HG02938 (cell line): ENCODE results near the gene ZNF689.
"Not testable (repeated sequence)": the region's sequence is repeated elsewhere in the genome, so short reads cannot be mapped to it uniquely, and the experiment has no call there.

ENCODE experiments used
- ATAC-seq: cut with Tn5 transposase; IDR thresholded peaks from one replicate; pipeline ENCODE4 v1.9.1; 2021; ENCODE audit warnings: mild to moderate bottlenecking, moderate library complexity; ENCODE audit not compliant: unreplicated experiment

The ZNF689 gene

DNA sequence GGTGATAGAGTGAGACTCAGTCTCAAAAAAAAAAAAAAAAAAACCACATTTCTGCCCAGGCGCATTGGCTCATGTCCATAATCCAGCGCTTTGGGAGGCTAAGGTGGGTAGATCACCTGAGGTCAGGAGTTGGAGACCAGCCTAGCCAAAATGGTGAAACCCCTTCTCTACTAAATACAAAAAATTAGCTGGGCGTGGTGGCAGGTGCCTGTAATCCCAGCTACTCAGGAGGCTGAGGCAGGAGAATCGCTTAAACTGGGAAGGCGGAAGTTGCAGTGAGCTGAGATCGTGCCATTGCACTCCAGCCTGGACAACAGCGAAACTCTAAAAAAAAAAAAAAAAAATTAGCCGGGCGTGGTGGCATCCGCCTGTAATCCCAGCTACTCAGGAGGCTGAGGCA, 26.9 kb upstream of the ZNF689 start:
- ATAC-seq = not testable (repeated sequence)

DNA sequence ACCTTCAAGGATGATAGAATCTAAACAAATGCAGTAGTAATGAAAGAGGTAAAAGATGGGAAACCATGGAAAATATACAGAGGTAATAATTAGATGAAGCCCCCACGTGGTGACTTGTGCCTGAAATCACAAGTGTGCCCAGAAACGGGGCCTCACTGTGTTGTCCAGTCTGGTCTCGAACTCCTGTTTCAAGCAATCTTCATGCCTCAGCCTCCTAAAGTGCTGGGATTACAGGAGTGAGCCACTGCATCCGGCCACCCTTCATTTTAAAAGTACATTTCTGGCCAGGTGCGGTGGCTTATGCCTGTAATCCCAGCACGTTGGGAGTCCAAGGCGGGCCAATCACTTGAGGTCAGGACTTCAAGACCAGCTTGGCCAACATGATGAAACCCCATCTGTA, 26.4 kb upstream of the ZNF689 start:
- no peak for ATAC-seq

DNA sequence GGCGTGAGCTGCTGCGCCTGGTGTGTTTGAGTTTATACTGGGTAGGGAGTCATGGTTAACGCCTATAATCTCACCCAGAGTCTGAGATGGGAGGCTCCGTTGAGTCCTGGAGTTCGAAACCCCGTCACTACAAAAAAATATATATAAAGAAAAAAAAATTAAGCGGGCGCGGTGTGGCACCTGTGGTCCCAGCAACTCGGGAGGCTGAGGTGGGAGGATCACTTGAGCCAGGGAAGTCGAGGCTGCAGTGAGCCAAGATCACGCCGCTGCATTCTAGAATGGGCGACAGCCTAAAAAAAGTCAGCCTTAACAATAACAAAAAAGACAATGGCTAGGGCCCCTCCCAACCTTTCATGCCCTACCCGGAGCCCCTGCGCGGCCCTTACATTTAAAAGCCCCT, 23.3 kb upstream of the ZNF689 start:
- ATAC-seq = no peak

DNA sequence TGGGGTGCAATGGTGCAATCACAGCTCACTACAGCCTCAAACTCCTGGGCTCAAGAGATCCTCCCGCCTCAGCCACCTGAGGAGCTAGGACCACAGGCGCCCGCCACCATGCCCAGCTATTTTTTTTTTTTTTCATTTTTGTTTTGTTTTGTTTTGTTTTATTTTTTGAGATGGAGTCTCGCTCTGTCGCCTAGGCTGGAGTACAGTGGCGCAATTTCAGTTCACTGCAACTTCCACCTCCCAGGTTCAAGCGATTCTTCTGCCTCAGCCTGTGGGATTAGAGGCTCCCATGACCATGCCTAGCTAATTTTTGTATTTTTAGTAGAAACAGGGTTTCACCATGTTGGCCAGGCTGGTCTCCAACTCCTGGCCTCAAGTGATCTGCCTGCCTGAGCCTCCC, 22.3 kb upstream of the ZNF689 start:
- not testable (repeated sequence) for ATAC-seq

DNA sequence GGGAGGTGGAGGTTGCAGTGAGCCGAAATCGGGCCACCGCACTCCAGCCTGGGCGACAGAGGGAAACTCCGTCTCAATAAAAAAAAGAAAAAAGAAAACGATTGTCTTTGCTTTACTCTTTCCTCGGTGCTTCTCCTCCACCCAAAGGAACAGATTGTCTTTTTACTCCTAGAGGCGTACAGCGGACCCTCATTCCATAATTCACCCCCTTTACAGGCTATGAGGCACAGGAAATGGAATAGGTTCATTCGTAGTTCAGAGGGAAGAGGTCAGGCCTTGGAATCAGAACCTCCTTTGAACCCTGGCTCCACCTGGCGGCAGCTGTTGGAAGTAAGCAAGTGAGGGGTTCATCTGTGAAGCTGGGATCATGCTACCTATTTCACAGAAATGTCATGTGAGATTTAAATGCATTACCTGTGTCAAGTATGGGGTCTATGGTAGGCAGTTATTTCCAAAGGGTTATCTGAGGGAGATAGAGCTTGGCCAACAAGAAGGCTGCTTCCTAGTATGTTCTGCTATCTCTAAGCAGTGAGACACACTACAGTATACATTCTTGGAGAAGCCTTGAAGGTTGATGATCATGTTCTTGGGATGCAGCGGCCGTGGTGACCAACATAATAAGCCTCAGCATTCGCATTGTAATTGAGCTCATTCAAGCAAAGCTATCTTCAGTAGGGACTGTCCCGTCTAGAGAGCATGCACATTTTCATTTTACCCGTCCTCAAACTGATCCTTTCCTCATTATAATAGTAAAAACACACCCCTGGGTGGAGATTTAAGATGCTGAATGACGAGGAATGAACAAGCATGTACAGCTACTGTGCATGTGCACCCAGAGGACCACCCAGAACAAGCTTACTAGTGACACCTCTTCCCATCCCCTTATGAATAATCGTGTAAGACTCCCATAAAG, 18.7 kb upstream of the ZNF689 start:
- no peak for ATAC-seq

DNA sequence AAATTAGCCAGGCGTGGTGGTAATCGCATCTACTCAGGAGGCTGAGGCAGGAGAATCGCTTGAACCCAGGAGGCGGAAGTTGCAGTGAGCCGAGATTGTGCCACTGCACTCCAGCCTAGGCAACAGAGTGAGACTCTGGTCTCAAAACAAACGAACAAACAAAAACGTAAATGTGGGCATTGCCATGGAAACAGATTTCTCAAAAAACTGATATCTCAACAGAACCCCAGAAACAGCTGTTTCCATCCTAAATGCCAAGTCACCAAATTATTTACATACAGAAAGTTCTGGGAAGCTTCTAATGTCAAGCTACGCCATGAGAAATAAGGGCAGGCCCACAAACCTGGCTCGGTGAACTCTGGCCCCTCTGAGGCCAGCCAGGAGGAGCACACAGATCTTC, 16.0 kb upstream of the ZNF689 start:
- ATAC-seq = no peak

DNA sequence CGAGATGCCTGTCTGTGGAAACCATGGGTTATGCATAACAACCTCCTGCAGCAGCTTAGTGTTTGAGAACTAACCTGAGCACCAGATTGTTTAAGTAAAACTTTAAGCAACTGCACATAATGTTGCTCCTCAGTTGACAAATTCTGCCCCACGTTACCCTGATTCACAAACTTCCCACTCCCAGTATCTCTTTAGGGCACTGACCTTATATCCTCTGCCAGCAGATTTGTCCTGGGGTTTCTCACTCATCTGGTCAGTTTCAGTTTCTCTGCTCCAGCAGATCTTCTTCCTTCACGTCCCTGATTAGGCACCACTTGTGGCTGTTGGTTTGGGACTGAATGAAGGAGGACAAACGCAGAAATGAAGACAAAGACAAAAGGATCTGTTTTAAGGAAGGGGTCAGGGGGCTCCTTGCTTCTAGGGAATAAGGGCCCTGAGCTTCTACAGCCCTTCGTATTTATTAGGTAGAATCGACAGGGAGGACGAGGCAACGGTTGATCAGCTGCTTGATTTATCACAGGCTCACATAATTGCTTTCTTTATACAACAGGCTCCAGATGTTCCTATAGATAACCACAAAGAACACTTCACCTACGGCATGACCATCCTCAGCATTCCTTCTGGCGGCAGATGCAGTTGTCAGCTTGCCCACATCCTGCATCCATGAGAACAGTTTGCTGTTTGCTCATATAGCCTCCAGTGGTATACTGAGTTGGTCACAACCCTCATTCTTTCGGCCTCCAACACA, 13.5 kb upstream of the ZNF689 start:
- no peak for ATAC-seq

DNA sequence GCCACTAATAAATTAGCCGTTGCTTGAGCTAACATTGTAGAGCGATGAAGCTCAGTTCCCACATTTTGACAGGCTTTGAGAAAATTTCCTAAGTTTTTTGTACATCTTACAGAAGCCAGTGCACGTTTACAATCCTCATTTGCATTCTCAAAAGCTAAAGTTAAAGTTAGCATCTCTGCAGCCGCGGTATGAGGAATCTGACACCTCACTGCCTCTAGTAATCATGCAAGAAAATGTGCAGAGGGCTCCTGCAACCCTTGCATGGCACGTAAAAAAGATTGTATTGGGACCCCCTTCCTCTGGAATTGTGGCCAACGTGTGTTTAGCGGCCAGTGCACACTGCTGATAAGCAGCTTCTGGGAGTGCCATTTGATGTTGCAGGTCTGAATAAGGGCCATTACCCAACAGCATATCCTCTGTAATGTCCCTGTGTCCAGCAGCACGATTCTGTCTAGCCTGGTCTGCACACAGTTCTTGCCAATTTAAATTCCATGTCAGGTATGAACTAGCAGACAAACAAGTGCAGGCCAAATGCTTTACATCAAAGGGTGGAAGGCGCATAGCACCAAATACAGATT, 12.4 kb upstream of the ZNF689 start:
- ATAC-seq = no peak

DNA sequence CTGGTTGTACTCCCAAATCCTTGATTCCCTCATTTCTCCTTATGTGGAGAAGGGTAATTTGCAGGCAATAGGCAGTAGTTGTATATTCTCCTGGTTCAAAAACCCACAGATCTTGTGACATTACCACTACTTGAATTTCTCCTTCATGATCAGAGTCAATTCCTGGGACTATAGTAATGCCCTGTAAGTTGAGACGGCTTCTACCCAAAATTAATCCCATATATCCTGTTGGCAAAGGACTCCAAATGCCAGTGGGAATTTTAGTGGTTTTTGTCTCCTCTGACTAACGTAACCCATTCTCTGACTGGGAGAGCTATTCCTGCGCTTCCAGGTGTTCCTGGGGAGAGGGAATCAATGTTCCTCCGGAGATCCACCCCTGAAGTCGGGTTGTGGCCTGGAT, 11.6 kb upstream of the ZNF689 start:
- ATAC-seq = no peak

DNA sequence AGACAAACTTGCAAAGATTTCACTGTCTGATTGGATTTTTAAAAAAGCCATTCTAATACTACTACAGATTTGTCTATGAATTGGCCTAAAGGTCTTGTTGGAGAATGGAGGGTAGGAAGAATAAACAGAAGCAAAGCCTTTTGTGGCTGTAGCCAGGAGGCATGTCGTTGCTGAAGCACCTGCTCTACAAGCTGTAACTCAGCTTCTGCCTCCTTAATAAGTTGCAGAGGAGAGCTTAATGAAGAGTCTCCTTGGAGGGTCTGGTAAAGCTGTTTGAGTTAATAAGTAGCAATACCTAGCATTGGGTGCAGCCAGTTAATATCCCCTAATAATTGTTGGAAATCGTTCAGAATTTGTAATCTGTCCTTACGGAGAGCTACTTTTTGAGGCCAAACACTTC, 10.0 kb upstream of the ZNF689 start:
- no peak for ATAC-seq

DNA sequence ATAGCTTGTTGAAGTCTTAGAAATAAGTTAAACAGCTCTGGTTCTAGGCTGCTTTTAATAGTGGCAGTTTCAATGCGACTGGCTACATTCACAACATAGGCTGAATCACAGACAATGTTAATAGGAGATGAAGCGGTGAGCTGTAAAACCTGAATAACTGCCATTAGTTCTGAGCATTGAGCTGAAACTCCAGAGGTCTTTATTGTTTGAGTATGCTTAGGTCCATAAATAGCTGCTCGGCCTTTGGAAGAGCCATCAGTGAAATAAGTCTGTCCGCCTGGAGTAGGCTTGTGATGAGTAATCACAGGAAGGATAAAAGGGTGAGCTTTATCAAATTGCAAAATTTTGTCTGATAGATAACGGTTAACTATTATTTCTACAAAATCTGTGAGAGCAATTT, 9.4 kb upstream of the ZNF689 start:
- no peak for ATAC-seq

DNA sequence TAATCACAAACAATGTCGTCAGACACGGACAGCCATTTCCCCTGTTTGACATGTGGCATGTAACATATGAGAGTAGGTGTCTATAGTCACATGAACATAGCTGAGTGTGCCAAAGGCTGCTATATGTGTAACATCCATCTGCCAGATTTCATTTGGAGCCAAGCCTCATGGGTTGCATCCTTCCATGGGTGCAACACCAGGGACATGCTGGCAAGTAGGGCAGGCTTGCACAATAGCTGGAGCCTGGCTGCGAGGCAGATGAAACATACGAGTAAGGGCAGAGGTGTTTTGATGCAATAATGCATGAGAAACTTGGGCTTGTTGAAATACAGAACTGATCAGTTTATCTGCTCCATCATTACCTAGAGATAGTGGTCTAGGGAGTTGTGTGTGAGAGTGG, 9.0 kb upstream of the ZNF689 start:
- no peak for ATAC-seq

DNA sequence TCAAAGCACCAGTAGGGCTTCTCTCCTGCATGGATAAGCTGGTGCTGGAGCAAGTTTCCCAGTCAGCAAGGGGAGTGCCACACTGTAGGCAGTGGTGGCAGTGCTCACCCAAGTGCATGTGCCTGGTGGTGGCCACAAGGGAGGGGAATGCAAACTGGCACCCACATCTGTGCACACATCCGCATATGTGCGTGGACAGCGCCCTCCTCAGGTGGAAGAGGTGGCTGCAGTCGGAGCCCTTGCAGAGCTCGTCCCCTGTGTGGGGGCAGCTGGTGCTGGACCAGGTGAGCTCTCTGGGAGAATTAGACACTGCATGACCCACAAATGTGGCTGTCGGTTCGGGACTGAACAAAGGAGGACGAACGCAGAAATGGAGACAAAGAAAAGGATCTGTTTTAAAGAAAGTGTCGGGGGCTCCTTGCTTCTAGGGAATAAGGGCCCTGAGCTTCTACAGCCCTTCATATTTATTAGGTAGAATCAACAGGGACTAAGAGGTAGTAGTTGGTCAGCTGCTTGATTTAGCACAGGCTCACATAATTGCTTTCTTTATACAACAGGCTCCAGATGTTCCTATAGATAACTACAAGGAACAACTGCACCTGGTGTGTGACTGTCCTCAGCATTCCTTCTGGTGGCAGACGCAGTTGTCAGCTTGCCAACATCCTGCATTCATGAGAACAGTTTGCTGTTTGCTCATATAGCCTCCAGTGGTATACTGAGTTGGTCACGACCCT, 5.3 kb upstream of the ZNF689 start:
- no peak for ATAC-seq

DNA sequence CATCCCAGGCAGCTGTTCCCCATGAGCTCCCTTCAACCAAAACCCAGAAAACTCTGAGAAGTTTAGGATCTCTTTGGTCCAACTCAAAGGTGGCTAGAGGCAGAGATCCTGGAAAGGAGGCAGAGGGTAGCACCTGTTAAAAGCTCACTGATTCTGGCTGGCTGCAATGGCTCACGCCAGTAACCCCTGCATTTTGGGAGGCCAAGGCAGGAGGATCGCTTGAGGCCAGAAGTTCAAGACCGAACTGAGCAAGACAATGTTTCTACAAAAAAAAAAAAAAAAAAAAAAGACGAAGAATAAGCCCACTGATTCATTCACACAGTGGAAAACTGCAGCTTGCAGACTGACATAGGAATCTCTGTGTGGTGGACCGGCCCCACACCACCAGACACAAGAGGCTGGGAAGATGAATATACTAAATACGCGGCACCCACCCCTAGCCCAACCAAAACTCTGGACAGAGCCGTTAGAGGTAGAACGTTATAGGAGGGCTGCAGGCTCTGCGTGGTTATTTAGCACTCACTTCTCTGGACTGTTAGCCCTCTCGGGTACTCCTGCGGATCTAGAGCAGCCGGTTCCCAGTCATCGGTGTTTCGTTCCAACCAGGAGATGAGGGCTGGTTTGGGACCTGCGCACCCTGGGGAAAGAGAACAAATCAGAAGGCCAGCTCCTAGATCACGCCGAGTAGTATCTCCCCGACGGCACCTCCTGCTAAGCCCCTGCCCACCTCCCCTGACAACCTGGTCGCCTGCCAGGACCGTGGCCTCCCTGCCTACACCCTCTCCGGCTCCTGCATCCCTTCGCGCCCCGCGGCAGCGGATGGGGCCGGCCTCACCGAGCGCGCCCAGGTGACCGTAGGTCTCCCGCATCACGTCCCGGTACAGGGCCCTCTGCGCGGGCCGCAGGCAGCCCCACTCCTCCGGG, 925 bp downstream of the ZNF689 start:
- ATAC-seq = peak; percentile 21

DNA sequence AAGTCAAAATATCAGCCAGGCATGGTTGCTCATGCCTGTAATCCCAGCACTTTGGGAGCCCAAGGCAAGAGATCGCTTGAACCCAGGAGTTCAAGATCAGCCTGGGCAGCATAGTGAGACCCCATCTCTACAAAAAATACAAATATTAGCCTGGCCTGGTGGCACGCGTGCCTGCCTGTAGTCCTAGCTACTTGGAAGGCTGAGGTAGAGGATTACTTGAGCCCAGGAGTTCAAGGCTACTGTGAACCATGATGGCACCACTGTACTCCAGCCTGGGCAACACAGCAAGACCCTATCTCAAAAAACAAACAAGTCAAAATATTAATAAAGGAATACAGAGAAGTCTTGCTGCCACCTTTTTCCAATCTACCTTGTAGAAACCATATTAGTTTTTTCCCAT, 4.2 kb downstream of the ZNF689 start:
- ATAC-seq = no peak

DNA sequence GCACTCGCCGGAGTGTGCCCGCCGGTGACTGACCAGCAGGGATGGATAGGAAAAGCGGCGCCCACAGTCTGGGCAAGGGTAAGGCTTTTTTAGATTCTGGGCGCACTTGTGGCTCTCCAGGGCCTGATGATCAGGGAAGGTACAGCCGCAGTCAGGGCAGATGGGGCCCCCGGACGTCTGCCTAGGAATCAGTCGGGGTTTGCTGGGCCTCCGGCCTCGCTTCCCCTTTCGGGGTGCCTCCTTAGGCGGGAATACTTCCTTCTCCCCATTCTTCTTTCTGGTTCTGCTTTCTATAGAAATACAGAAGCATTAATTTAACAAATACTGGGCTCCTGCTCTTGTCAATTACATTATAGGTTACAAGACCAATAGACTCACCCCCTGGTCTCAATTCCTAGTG, 5.0 kb downstream of the ZNF689 start:
- no peak for ATAC-seq

DNA sequence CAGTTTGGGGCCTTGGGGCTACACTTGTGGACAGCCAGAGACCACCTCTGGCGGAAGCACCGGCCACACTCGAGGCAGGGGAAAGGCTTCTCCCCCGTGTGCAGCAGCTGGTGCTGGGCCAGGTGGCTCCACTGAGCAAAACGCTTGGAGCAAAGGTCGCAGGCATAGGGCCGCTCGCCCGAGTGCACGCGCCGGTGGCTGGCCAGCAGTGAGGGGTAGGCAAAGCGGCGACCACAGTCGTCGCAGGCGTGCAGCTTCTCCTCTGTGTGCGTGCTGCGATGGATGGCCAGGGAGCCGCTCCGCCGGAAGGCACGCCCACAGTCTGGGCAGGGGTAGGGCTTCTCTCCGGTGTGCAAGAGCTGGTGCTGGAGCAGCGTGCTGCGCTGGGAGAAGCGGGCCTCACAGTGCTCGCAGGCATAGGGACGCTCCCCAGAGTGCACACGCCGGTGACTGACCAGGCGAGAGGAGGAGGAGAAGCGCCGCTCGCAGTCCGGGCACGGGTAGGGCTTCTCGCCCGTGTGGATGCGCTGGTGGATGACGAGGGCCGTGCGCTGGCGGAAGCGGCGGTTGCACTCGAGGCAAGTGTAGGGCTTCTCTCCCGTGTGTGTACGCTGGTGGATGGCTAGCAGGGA, 5.8 kb downstream of the ZNF689 start:
- no peak for ATAC-seq

DNA sequence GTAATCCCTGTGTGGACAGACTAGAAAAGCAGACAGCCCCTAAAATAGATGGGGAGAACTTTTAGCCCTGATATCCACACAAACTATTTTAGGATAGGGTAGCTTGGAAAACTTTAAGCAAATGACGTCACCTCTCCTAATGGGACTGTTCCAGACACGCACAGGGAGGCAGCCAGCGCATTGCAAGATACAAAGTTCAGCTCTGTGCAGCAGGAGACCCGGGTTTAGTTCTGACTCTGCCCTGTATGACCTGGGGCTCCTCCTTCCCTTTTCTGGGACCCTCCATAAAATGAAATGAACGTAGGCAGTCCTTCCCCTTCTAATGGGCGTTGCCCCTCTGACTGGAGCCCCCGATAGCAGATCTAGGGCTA, 6.3 kb downstream of the ZNF689 start:
- no peak for ATAC-seq

DNA sequence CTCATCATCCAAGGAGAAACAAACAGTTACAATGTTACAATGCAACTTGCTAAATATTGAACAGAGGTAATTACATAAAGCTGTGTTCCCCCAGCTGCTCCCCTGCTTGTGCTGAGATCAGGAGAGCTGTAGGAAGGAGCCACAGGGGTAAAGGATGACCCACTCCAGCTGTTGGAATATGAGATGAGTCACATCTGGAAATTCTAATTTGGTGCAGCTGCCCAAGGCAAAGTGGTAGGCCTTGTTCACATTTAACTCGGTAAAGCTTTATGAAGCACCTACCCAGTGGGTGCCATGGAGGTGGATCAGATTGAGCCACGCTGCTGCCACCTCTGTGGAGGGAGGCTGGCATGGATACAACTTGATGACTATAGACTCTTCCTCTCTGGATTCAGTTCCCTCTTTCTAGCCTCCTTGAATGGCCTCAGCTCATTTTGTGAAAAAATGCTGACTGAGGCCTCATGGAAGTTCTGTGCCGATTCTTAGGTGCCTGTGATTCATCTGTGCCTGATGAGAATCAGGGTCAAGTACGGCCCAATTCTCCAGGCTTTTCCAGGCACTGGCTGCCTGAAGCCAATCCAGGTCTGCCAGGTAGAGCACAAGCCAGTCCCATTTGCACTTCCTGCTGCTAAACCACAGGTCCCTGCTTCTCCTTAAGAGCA, 7.4 kb downstream of the ZNF689 start:
- ATAC-seq = no peak
